Panc1 (cell line): ENCODE data around the gene CASP2. TPM values are rescaled to one million over a fixed set of nuclear protein-coding genes. Genes with fewer than 3 reads are reported as not detected.

Experiments used
- ATAC-seq: fragments of 200-7000 bp; cut with Tn5 transposase; 2 replicates; pipeline ENCODE4 v1.9.1; 2020; ENCODE audit warnings: mild to moderate bottlenecking, moderate library complexity
- BruUV-seq: library from RNA; stranded (reverse); fragments of 400-500 nt; replicated peaks from 2 replicates; lab custom pipeline; 2021; lab: Mats Ljungman, UMichigan
- CTCF ChIA-PET: fragments of 300-600 bp; sonication (Branson Sonifier 250); formaldehyde crosslinking; loops from one replicate; lab custom pipeline; 2022; ENCODE audit warnings: antibody characterized with exemption; lab: Charles Lee
- POLR2A ChIA-PET: fragments of 300-600 bp; sonication (Branson Sonifier 250); formaldehyde crosslinking; loops from one replicate; lab custom pipeline; 2022; ENCODE audit warnings: antibody characterized with exemption; lab: Charles Lee
- DNase-seq: peaks from one replicate; pipeline ENCODE4 v3.0.0-alpha.2; 2010; ENCODE audit warnings: low read depth, low spot score
- H3K27ac ChIP-seq: 2 replicates; pipeline ENCODE4 v1.5.1; 2011; ENCODE audit warnings: mild to moderate bottlenecking, low read length, inconsistent platforms
- H3K27me3 ChIP-seq: fragments of 200-500 bp; sonication (Bioruptor generic); 2 replicates; pipeline ENCODE4 v1.6.0; 2014; ENCODE audit warnings: low read length, inconsistent platforms; ENCODE audit not compliant: control insufficient read depth, insufficient read depth
- H3K36me3 ChIP-seq: fragments of 200-500 bp; sonication (Bioruptor generic); 2 replicates; pipeline ENCODE4 v1.5.1; 2014; ENCODE audit warnings: inconsistent platforms, mild to moderate bottlenecking, low read length, moderate library complexity; ENCODE audit not compliant: control insufficient read depth, insufficient read depth
- H3K4me1 ChIP-seq: 2 replicates; pipeline ENCODE4 v1.5.1; 2011; ENCODE audit warnings: inconsistent platforms, mild to moderate bottlenecking, low read length, moderate library complexity; ENCODE audit not compliant: control insufficient read depth, insufficient read depth
- H3K4me3 ChIP-seq, 2 experiments: 2 replicates each; pipeline ENCODE4 v1.5.1; 2011 to 2012; ENCODE audit warnings: low read depth in 2 of 2, low read length in 2 of 2, mild to moderate bottlenecking in 2 of 2, inconsistent platforms in 1 of 2, moderate library complexity in 1 of 2
- H3K9me3 ChIP-seq: fragments of 200-500 bp; sonication (Bioruptor generic); 2 replicates; pipeline ENCODE4 v1.5.1; 2014; ENCODE audit warnings: low read depth, mild to moderate bottlenecking, inconsistent platforms, low read length, moderate library complexity; ENCODE audit not compliant: control insufficient read depth, insufficient read depth
- POLR2AphosphoS5 ChIP-seq: IDR thresholded peaks from 2 replicates; pipeline ENCODE4 v1.6.1; 2012; ENCODE audit warnings: mild to moderate bottlenecking, low read depth, low read length, moderate library complexity
- SIN3A ChIP-seq: IDR thresholded peaks from 2 replicates; pipeline ENCODE4 v1.6.1; 2012; ENCODE audit warnings: low read depth, mild to moderate bottlenecking, low read length, moderate library complexity, borderline replicate concordance; ENCODE audit not compliant: insufficient read depth
- TCF7L2 ChIP-seq: IDR thresholded peaks from 2 replicates; pipeline ENCODE4 v1.6.1; 2011; ENCODE audit warnings: mild to moderate bottlenecking, low read depth, low read length, inconsistent platforms
- in situ Hi-C: cut with HindIII; loops from 2 replicates; pipeline ENCODE4 v1.10.0; 2016; ENCODE audit warnings: low sequenced_read_pairs, low pct_unique_long_range_greater_than_20kb
- intact Hi-C: fragments of 100-400 bp; cut with micrococcal nuclease; formaldehyde crosslinking; loops from one replicate; pipeline ENCODE4 v1.10.0; 2022; ENCODE audit not compliant: unreplicated experiment
- total RNA-seq: library from RNA; stranded (reverse); gene quantifications from one replicate; pipeline ENCODE4 v1.2.1, GENCODE V29; 2021; ENCODE audit not compliant: unreplicated experiment
- TF ChIP-seq, protein P1 (sequence below), 2 experiments: IDR thresholded peaks; 2 replicates each; pipeline ENCODE4 v1.6.1; 2011 to 2012; ENCODE audit warnings: low read depth in 2 of 2, control low read depth in 1 of 2, low read length in 1 of 2, mild to moderate bottlenecking in 1 of 2, moderate library complexity in 1 of 2; ENCODE audit not compliant: insufficient read depth in 1 of 2
- TF ChIP-seq, protein P2 (sequence below): fragments of 450-650 bp; IDR thresholded peaks from 2 replicates; pipeline ENCODE4 v1.5.1; 2017; ENCODE audit warnings: mild to moderate bottlenecking

Gene CASP2
- total RNA-seq, 1 experiment from 2014 or later: 47.4 TPM

DNA sequence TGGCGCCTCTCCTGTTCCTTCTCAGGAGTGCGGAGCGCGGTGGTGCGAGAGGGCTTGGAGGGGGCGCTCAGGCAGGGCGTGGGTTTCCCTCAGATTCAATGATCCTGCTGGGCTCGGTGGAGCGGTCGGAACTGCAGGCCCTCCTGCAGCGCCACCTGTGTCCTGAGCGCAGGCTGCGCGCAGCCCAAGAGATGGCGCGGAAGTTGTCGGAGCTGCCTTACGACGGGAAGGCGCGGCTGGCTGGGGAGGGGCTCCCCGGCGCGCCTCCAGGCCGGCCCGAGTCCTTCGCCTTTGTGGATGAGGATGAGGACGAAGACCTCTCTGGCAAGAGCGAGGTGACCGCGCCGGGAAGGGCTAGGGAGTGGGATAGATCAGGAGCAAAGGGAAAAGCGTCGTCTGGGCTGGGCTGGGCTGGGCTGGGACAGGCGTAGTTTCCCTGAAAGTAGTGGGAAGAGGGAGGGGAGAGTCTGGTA lies 57.3 kb downstream of the CASP2 start:
- POLR2A ChIA-PET: interaction anchor here (0.6 kb wide), 1 partner anchor 9 kb away, joined by 11 read pairs; no protein-coding TSS in a partner anchor
- intact Hi-C loops: no loop called here
- no TSS peak for BruUV-seq

DNA sequence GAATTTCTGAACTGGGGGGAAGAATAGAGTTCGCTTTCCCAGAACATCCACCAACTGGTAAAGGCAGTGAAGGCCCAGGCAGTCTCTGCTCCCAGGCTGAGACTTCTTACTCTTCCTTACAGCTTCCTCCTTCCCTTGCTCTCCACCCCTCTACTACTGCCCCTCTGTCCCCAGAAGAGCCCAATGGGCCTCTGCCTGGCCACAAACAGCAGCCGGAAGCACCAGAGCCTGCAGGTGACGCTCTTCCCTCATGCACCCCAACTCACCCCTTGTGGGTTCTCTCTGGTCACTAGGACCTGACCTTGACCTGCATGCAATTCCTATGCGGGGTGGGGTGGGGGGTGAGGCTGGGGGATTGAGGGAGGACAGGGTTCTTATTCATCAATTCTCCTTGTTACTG lies 57.9 kb downstream of the CASP2 start:
- H3K9me3 ChIP-seq: no peaks in the 10 kb centered on the region
- ATAC-seq (peak; percentile 27; the same call in 1 of the 2 replicates), DNase-seq (no peak)
- H3K4me3 ChIP-seq: peak overlapping the region in 1 of 2 experiments; percentile 29; a peak in 2 of 4 replicates
- ChIA-PET CTCF (no interaction called here), POLR2A (interaction anchor here (0.6 kb wide), 1 partner anchor 9 kb away, joined by 11 read pairs; no protein-coding TSS in a partner anchor)
- H3K27me3 ChIP-seq: peaks cover 14% of the 10 kb centered on the region
- H3K36me3 ChIP-seq: no peaks in the 10 kb centered on the region
- BruUV-seq: no TSS peak
- no peak overlapping the region for H3K27ac ChIP-seq
- TF ChIP-seq, protein P1, sequence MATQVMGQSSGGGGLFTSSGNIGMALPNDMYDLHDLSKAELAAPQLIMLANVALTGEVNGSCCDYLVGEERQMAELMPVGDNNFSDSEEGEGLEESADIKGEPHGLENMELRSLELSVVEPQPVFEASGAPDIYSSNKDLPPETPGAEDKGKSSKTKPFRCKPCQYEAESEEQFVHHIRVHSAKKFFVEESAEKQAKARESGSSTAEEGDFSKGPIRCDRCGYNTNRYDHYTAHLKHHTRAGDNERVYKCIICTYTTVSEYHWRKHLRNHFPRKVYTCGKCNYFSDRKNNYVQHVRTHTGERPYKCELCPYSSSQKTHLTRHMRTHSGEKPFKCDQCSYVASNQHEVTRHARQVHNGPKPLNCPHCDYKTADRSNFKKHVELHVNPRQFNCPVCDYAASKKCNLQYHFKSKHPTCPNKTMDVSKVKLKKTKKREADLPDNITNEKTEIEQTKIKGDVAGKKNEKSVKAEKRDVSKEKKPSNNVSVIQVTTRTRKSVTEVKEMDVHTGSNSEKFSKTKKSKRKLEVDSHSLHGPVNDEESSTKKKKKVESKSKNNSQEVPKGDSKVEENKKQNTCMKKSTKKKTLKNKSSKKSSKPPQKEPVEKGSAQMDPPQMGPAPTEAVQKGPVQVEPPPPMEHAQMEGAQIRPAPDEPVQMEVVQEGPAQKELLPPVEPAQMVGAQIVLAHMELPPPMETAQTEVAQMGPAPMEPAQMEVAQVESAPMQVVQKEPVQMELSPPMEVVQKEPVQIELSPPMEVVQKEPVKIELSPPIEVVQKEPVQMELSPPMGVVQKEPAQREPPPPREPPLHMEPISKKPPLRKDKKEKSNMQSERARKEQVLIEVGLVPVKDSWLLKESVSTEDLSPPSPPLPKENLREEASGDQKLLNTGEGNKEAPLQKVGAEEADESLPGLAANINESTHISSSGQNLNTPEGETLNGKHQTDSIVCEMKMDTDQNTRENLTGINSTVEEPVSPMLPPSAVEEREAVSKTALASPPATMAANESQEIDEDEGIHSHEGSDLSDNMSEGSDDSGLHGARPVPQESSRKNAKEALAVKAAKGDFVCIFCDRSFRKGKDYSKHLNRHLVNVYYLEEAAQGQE (IDR thresholded peaks at IDR 0.05; ENCODE audit: insufficient read depth in 1 of 2, low read depth in 2 of 2, low read length in 1 of 2): no peak
- TF ChIP-seq POLR2AphosphoS5 (no peak), SIN3A (no peak), TCF7L2 (no peak)
- TF ChIP-seq, protein P2, sequence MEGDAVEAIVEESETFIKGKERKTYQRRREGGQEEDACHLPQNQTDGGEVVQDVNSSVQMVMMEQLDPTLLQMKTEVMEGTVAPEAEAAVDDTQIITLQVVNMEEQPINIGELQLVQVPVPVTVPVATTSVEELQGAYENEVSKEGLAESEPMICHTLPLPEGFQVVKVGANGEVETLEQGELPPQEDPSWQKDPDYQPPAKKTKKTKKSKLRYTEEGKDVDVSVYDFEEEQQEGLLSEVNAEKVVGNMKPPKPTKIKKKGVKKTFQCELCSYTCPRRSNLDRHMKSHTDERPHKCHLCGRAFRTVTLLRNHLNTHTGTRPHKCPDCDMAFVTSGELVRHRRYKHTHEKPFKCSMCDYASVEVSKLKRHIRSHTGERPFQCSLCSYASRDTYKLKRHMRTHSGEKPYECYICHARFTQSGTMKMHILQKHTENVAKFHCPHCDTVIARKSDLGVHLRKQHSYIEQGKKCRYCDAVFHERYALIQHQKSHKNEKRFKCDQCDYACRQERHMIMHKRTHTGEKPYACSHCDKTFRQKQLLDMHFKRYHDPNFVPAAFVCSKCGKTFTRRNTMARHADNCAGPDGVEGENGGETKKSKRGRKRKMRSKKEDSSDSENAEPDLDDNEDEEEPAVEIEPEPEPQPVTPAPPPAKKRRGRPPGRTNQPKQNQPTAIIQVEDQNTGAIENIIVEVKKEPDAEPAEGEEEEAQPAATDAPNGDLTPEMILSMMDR: no peak
- intact Hi-C loops: no loop called here
- no peaks in the 10 kb centered on the region for H3K4me1 ChIP-seq
- in situ Hi-C loops: no loop called here

More for the DNA sequence above, 57.3 kb downstream of the CASP2 start:
- Histone ChIP-seq H3K9me3 (no peaks in the 10 kb centered on the region), H3K4me3 (peak overlapping the region; percentile 27 to 29), H3K27ac (no peak overlapping the region; the same call in 1 of the 2 replicates), H3K36me3 (no peaks in the 10 kb centered on the region), H3K4me1 (no peaks in the 10 kb centered on the region), H3K27me3 (peaks cover 14% of the 10 kb centered on the region)
- TF ChIP-seq, protein P2: peak; percentile 86
- TF ChIP-seq POLR2AphosphoS5 (no peak), TCF7L2 (no peak)
- TF ChIP-seq, protein P1 (IDR thresholded peaks at IDR 0.05; ENCODE audit: insufficient read depth in 1 of 2, low read depth in 2 of 2, low read length in 1 of 2): 0 out of 4 replicates have a peak, but pooled peaks of 1 of the 2 experiments have one; percentile 24
- in situ Hi-C loops: no loop called here
- CTCF ChIA-PET: interaction anchor here (0.8 kb wide), 1 partner anchor 17 kb away, joined by 3 read pairs; no protein-coding TSS in a partner anchor
- ATAC-seq: peak; percentile 99
- no peak for DNase-seq
